CD1c-positive myeloid dendritic cell (primary cell): Measurements from ENCODE around the gene CDK6.
A peak's percentile ranks its signal among the peaks of the same experiment; 100 is the strongest.

Experiments
- DNase-seq: peaks from one replicate; pipeline ENCODE4 v3.0.0-alpha.2; 2016; ENCODE audit errors: extremely low spot score

Gene CDK6

GRCh38 chr7:92736870-92737269 is 99.5 kb downstream of the CDK6 start:
- DNase-seq = no peak

GRCh38 chr7:92735707-92736106 is 100.7 kb downstream of the CDK6 start:
- no peak for DNase-seq

GRCh38 chr7:92732316-92733036 is 103.9 kb downstream of the CDK6 start:
- peak; percentile 55 for DNase-seq

GRCh38 chr7:92731335-92732063 is 104.9 kb downstream of the CDK6 start:
- peak; percentile 89 for DNase-seq

GRCh38 chr7:92730808-92731207 is 105.6 kb downstream of the CDK6 start:
- no peak for DNase-seq

- no peak for DNase-seq
Measured at GRCh38 chr7:92729751-92730150, 106.6 kb downstream of the CDK6 start.

- DNase-seq = no peak
Measured at GRCh38 chr7:92729172-92729571, 107.2 kb downstream of the CDK6 start.

GRCh38 chr7:92727755-92728154 is 108.6 kb downstream of the CDK6 start:
- no peak for DNase-seq

- no peak for DNase-seq
Measured at GRCh38 chr7:92725161-92725925, 111.0 kb downstream of the CDK6 start.

- peak; percentile 53 for DNase-seq
Measured at GRCh38 chr7:92723943-92724342, 112.4 kb downstream of the CDK6 start.

GRCh38 chr7:92723205-92723604 is 113.2 kb downstream of the CDK6 start:
- DNase-seq = peak; percentile 17

- peak; percentile 11 for DNase-seq
Measured at GRCh38 chr7:92722541-92722940, 113.8 kb downstream of the CDK6 start.

- no peak for DNase-seq
Measured at GRCh38 chr7:92720604-92721350, 115.6 kb downstream of the CDK6 start.

GRCh38 chr7:92717993-92718716 is 118.2 kb downstream of the CDK6 start:
- peak; percentile 65 for DNase-seq

GRCh38 chr7:92717623-92717992 is 118.8 kb downstream of the CDK6 start:
- no peak for DNase-seq

- no peak for DNase-seq
Measured at GRCh38 chr7:92716825-92717580, 119.4 kb downstream of the CDK6 start.

GRCh38 chr7:92715963-92716362 is 120.4 kb downstream of the CDK6 start:
- DNase-seq = no peak

- no peak for DNase-seq
Measured at GRCh38 chr7:92714767-92715166, 121.6 kb downstream of the CDK6 start.

- DNase-seq = no peak
Measured at GRCh38 chr7:92714280-92714679, 122.1 kb downstream of the CDK6 start.

GRCh38 chr7:92709912-92710311 is 126.5 kb downstream of the CDK6 start:
- no peak for DNase-seq

GRCh38 chr7:92709150-92709549 is 127.2 kb downstream of the CDK6 start:
- no peak for DNase-seq
